Jurkat, Clone E6-1 (cell line): ENCODE results near the gene HERC6. TPM values are rescaled to one million over a fixed set of nuclear protein-coding genes. Genes with fewer than 3 reads are reported as not detected.
"Not testable (repeated sequence)": the region's sequence is repeated elsewhere in the genome, so short reads cannot be mapped to it uniquely, and the experiment has no call there.

ENCODE experiments used
- DNase-seq: peaks from one replicate; pipeline ENCODE4 v3.0.0-alpha.2; 2011; ENCODE audit warnings: low read depth, low spot score
- H3K4me3 ChIP-seq: 2 replicates; pipeline ENCODE4 v1.5.1; 2011; ENCODE audit warnings: mild to moderate bottlenecking, low read length, control low read depth, moderate library complexity
- polyA plus RNA-seq: library from polyadenylated mRNA; unstranded; fragments of >200 nt; gene quantifications from one replicate; pipeline ENCODE4 v1.2.1, GENCODE V29; 2012; ENCODE audit warnings: missing spikeins; ENCODE audit not compliant: insufficient read length, insufficient read depth

Gene HERC6
- 7.3 TPM for polyA plus RNA-seq

DNA sequence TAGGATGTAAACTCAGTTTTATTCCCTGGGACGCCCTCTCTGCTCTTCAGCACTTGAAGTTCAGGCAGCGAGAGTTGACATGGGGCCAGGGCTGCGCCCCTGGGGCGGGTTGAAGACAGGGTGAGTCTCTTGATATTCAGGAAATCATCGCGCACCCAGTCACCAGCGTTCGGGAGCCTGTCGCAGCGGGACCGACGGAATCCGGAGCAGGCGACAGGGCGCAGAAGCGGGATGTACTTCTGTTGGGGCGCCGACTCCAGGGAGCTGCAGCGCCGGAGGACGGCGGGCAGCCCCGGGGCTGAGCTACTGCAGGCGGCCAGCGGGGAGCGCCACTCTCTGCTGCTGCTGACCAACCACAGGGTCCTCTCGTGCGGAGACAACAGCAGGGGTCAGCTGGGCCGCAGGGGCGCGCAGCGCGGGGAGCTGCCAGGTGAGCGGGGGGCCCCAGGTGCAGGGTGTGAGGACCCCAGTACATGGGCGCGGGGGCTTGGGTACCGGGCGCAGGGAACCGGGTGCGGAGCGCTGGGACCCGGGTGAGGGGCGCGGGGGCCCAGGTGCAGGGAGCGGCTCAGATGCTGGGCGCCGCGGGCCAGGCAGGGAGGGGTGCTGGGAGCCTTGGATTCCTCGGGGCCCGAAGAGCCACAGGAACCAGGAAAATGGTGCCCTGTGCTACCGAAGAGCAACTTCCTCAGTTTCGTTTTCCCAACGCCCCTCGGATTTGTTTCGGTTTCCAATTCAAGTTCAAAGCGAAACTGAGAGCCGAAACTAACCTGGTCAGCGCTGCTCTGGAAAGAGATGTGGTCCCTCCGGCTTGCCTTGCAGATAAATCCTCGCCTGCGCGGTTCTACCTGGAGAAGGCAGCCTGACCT, at the start of gene HERC6:
Gene HERC6, plus strand, starts transcription at position 162 of the 869 bp plus-strand sequence. Its CDS starts 70 bp downstream, at position 232.
- H3K4me3 ChIP-seq, result peak within 1 kb of the TSS; percentile 76
- peak; percentile 77 for DNase-seq

DNA sequence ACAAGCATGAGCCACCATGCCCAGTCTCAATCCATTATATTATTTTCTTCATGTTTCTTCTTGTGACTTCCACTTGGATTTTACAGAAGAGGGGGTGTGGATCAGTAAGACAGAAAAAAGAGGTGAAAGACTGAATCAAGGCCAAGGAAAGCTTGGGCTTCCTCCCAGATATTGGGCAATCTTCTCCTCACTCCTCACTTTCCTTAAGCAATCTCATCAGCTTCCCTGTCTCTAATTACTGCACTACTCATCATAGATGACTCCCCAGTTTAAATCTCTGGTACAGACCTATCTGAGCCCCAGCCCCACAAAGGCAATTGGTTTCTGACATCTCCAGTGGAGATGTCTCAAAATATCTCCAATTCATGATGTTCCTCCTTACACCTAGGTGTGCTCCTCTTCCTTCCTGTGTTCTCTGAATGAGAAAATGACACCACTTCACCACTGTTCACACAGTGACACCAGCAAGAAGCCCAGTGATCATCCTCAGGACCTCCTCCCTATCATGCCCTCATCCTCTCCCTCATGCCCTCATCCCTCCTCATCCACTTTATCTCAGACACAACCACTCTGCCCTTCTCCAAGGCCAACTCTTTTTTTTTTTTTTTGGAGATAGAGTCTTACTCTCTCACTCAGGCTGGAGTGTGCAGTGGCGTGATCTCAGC, 44.8 kb upstream of the HERC6 start:
- no peak overlapping the region for H3K4me3 ChIP-seq
- no peak for DNase-seq

- no peak for DNase-seq
- H3K4me3 ChIP-seq, result no peak overlapping the region
Observed at GRCh38 chr4:88335092-88335665, 43.5 kb upstream of the HERC6 start.

- no peak overlapping the region for H3K4me3 ChIP-seq
- no peak for DNase-seq
Observed at GRCh38 chr4:88341227-88342192, 37.1 kb upstream of the HERC6 start.

- not testable (repeated sequence) for H3K4me3 ChIP-seq, DNase-seq
Observed at GRCh38 chr4:88346902-88347301, 31.8 kb upstream of the HERC6 start.

DNA sequence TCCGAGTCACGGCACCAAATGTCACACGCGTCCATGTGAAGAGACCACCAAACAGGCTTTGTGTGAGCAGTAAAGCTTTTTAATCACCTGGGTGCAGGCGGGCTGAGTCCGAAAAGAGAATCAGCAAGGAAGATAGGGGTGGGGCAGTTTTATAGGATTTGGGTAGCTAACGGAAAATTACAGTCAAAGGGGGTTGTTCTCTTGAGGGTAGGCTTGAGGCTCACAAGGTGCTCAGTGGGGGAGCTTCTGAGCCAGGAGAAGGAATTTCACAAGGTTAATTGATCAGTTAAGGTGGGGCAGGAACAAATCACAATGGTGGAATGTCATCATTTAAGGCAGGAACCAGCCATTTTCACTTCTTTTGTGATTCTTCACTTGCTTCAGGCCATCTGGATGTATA, 29.9 kb upstream of the HERC6 start:
- not testable (repeated sequence) for DNase-seq

GRCh38 chr4:88350786-88351185, 27.9 kb upstream of the HERC6 start:
- no peak for DNase-seq

More for the DNA sequence above, 29.9 kb upstream of the HERC6 start:
- H3K4me3 ChIP-seq, result not testable (repeated sequence)

DNA sequence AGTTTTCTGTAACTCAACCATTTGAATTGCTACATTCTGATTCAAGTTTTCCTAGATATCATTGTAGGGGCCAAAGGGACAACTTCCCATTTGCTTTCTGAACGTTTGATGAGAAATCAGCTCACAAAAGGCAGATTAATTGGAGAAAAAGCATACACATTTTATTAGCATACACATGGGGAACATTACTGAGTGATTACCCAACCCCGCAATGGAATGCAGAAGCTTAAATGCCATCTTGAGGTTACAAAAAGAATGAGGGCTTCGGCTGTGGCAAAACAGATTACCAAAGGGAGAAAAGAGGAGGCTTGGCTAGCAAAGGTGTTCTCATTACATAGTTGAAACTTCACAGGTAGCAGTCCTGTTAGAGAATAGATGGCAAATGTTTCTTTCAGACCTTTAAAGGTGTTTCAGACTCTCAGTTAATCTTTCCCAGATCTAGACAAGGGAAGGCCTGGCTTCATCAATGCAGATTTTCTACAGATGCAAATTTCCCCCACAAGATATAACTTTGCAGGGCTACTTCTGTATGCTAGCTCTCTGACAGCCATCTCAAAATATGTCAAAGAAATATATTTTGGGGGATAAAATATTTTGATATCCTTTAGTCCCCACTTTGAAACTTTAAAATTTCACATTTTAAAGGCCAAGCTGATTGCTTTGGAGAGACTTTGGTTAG, 26.5 kb upstream of the HERC6 start:
- no peak for DNase-seq
- H3K4me3 ChIP-seq, result no peak overlapping the region

More at GRCh38 chr4:88350786-88351185, 27.9 kb upstream of the HERC6 start:
- H3K4me3 ChIP-seq, result no peak overlapping the region

- H3K4me3 ChIP-seq, result no peak overlapping the region
Observed at GRCh38 chr4:88353324-88353723, 25.3 kb upstream of the HERC6 start.

GRCh38 chr4:88356771-88357170, 21.9 kb upstream of the HERC6 start:
- no peak for DNase-seq
- no peak overlapping the region for H3K4me3 ChIP-seq

More at GRCh38 chr4:88353324-88353723, 25.3 kb upstream of the HERC6 start:
- no peak for DNase-seq

GRCh38 chr4:88357262-88357661, 21.4 kb upstream of the HERC6 start:
- no peak overlapping the region for H3K4me3 ChIP-seq
- DNase-seq, result no peak

GRCh38 chr4:88359558-88359957, 19.1 kb upstream of the HERC6 start:
- no peak for DNase-seq
- H3K4me3 ChIP-seq, result no peak overlapping the region

DNA sequence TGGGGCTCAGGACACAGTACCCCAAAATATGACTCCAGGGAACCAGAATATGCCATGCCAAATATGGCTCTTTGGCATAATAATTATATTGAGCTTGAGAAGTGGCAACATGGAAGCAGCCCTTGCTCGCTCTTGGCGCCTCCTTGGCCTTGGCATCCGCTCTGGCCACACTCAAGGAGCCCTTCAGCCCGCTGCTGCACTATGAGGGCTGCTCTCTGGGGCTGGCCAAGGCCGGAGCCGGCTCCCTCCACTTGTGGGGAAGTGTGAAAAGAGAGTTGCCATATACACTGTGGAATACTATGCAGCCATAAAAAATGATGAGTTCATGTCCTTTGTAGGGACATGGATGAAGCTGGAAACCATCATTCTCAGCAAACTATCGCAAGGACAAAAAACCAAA, 18.4 kb upstream of the HERC6 start:
- no peak for DNase-seq
- H3K4me3 ChIP-seq, result no peak overlapping the region

DNA sequence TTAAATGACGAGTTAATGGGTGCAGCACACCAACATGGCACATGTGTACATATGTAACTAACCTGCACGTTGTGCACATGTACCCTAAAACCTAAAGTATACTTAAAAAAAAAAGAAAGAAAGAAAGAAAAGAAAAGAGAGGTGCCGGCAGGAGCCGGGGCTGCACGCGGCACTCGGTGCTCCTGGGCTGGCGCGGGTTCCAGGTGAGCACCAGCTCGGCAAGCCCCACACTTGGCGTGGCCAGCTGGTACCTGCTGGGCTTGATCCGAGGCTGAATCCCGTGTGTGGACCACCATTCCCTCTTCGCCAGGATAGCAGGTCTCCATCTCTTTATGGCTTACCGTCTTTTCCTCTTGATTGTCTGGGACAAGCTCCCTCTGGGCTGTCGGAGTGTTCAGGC, 17.9 kb upstream of the HERC6 start:
- no peak for DNase-seq
- H3K4me3 ChIP-seq, result no peak overlapping the region

GRCh38 chr4:88361217-88361773, 17.4 kb upstream of the HERC6 start:
- not testable (repeated sequence) for DNase-seq, H3K4me3 ChIP-seq

GRCh38 chr4:88366460-88366859, 12.2 kb upstream of the HERC6 start:
- H3K4me3 ChIP-seq, result no peak overlapping the region
- DNase-seq, result no peak

GRCh38 chr4:88367826-88368225, 10.8 kb upstream of the HERC6 start:
- DNase-seq, result no peak
- H3K4me3 ChIP-seq, result no peak overlapping the region
